KMS-11 (cell line): Measurements from ENCODE around the gene SPATA6L.

Source experiments
- H2AFZ ChIP-seq: fragments of 200-600 bp; sonication (generic); 2 replicates; pipeline ENCODE4 v1.6.1; 2016; ENCODE audit warnings: antibody characterized with exemption, mixed run types, low read depth
- H3K27ac ChIP-seq: fragments of 200-600 bp; sonication (generic); 2 replicates; pipeline ENCODE4 v1.6.1; 2016; ENCODE audit warnings: mild to moderate bottlenecking, mixed run types
- H3K27me3 ChIP-seq: fragments of 200-600 bp; sonication (generic); 2 replicates; pipeline ENCODE4 v1.6.1; 2017; ENCODE audit warnings: mild to moderate bottlenecking, low read depth, mixed run types, moderate library complexity; ENCODE audit not compliant: insufficient read depth
- H3K36me3 ChIP-seq: fragments of 200-600 bp; sonication (generic); 2 replicates; pipeline ENCODE4 v1.6.1; 2017; ENCODE audit warnings: mild to moderate bottlenecking, mixed run types; ENCODE audit not compliant: insufficient read depth
- H3K4me1 ChIP-seq: fragments of 200-600 bp; sonication (generic); 2 replicates; pipeline ENCODE4 v1.6.1; 2016; ENCODE audit warnings: mild to moderate bottlenecking, low read depth, mixed run types; ENCODE audit not compliant: poor library complexity, severe bottlenecking
- H3K4me2 ChIP-seq: fragments of 200-600 bp; sonication (generic); 2 replicates; pipeline ENCODE4 v1.7.0; 2016; ENCODE audit warnings: mild to moderate bottlenecking, mixed run types
- H3K4me3 ChIP-seq: fragments of 200-600 bp; sonication (generic); IDR thresholded peaks from 2 replicates; pipeline ENCODE4 v1.6.1; 2017; ENCODE audit warnings: low read depth, low read length, mixed read lengths; ENCODE audit not compliant: insufficient read depth
- H3K79me2 ChIP-seq: fragments of 200-600 bp; sonication (generic); 2 replicates; pipeline ENCODE4 v1.6.1; 2016; ENCODE audit warnings: low read depth, mixed run types; ENCODE audit not compliant: insufficient read depth
- H3K9ac ChIP-seq: fragments of 200-600 bp; sonication (generic); 2 replicates; pipeline ENCODE4 v1.6.1; 2016; ENCODE audit warnings: mild to moderate bottlenecking, mixed run types
- H4K20me1 ChIP-seq: fragments of 200-600 bp; sonication (generic); 2 replicates; pipeline ENCODE4 v1.6.1; 2016; ENCODE audit warnings: mild to moderate bottlenecking, mixed run types; ENCODE audit not compliant: insufficient read depth
- TF ChIP-seq, protein P1 (sequence below): fragments of 200-600 bp; sonication (generic); conservative IDR thresholded peaks from 2 replicates; pipeline ENCODE4 v1.6.1; 2017; ENCODE audit warnings: low read depth, mild to moderate bottlenecking, antibody characterized with exemption, low read length, moderate library complexity, mixed read lengths

SPATA6L gene

DNA sequence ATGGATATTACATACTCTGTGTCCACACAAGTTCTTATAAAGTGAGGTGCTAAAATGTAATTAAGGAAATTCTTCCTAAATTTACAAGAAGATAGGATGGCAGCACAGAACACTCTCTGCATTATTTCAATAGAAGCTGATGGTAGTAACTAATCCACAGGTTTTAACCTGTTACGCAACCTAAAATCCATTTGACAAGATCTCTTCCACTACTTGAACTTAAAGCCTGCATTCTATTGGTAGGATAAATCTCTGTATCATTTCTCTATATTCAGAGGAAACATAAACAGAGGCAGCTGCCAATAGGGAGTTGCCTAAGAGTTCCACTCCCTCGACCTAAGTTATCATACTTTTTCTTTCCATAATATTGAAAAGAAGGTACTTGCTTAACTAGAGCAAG, 34.7 kb upstream of the SPATA6L start:
- Histone ChIP-seq H3K9ac (no peak overlapping the region), H3K36me3 (no peaks in the 10 kb centered on the region)
- TF ChIP-seq, protein P1, sequence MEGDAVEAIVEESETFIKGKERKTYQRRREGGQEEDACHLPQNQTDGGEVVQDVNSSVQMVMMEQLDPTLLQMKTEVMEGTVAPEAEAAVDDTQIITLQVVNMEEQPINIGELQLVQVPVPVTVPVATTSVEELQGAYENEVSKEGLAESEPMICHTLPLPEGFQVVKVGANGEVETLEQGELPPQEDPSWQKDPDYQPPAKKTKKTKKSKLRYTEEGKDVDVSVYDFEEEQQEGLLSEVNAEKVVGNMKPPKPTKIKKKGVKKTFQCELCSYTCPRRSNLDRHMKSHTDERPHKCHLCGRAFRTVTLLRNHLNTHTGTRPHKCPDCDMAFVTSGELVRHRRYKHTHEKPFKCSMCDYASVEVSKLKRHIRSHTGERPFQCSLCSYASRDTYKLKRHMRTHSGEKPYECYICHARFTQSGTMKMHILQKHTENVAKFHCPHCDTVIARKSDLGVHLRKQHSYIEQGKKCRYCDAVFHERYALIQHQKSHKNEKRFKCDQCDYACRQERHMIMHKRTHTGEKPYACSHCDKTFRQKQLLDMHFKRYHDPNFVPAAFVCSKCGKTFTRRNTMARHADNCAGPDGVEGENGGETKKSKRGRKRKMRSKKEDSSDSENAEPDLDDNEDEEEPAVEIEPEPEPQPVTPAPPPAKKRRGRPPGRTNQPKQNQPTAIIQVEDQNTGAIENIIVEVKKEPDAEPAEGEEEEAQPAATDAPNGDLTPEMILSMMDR, result no peak

DNA sequence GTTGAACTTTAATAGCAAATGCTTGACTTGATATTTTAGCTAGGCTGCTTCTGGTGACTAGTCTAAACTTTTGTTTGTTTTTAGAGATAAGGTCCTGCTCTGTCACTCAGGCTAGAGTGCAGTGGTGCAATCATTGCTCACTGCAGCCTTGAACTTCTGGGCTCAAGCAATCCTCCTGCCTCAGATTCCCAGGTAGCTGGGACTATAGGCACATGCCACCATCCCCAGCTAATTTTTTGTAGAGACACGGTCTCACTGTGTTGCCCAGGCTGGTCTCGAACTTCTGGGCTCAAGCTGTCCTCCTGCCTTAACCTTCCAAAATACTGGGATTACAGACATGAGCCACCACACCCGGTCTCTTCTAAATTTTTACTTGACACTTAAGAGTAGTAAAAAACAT, 33.8 kb upstream of the SPATA6L start:
- TF ChIP-seq, protein P1, result no peak

More for the DNA sequence above, 34.7 kb upstream of the SPATA6L start:
- Histone ChIP-seq H3K4me1 (no peaks in the 10 kb centered on the region), H2AFZ (no peak overlapping the region), H3K79me2 (no peaks in the 10 kb centered on the region), H3K4me2 (no peak overlapping the region), H3K4me3 (no peak overlapping the region), H4K20me1 (no peaks in the 10 kb centered on the region), H3K27ac (no peak overlapping the region), H3K27me3 (no peaks in the 10 kb centered on the region)

DNA sequence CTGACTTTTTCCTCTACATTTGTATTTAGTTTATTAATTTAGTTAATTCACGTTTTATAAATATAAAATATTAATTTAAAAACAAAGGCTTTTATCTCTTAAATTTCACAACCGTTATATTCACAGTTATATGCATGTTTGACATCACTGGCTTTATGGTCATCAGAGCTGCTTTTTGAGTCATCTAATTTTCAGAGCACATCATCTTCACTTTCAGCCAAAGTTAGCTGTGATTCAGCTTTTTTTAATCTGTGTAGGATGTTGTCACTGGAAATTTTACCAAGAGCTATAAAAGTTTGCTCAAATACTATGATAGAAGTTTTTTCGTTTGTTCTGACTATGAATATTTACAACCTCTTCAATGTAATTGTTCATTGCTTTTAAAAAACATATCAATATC, 25.5 kb upstream of the SPATA6L start:
- H3K27me3 ChIP-seq, result no peaks in the 10 kb centered on the region
- H3K36me3 ChIP-seq, result 0 out of 2 replicates have a peak, but pooled peaks cover 4% of the 10 kb centered on the region
- H3K4me2 ChIP-seq, result no peak overlapping the region
- H3K4me1 ChIP-seq, result peaks cover 36% of the 10 kb centered on the region
- H4K20me1 ChIP-seq, result no peaks in the 10 kb centered on the region
- TF ChIP-seq, protein P1, result no peak
- peaks cover 26% of the 10 kb centered on the region; the same call in 1 of the 2 replicates for H3K79me2 ChIP-seq
- H3K27ac ChIP-seq, result no peak overlapping the region
- H3K9ac ChIP-seq, result no peak overlapping the region
- no peak overlapping the region for H3K4me3 ChIP-seq
- H2AFZ ChIP-seq, result no peak overlapping the region

More for the DNA sequence above, 33.8 kb upstream of the SPATA6L start:
- Histone ChIP-seq H3K79me2 (0 out of 2 replicates have a peak, but pooled peaks cover under 1% of the 10 kb centered on the region), H3K36me3 (no peaks in the 10 kb centered on the region), H3K27me3 (no peaks in the 10 kb centered on the region), H4K20me1 (no peaks in the 10 kb centered on the region), H3K27ac (no peak overlapping the region), H3K4me1 (no peaks in the 10 kb centered on the region), H3K4me3 (no peak overlapping the region), H3K9ac (no peak overlapping the region), H3K4me2 (no peak overlapping the region), H2AFZ (no peak overlapping the region)

DNA sequence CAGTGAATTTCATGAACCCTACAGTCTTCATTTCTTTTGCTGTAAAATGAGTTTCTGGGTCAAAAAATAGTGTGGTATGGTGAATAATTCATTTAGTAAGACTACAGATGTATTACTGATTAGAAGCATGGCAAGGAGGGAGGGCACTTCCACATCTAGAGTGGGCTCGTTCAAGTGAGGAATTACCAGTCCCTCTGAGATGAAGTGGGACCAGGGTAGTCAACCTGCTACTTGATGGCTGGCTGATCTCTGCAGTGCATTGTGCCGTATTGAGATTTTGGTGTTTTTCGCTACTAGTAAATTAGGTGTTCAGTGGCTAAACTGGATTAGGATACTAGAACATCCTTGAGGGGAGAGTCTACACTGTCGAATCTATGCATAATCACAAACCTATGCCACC, 23.9 kb upstream of the SPATA6L start:
- H3K36me3 ChIP-seq, result 0 out of 2 replicates have a peak, but pooled peaks cover 4% of the 10 kb centered on the region
- TF ChIP-seq, protein P1, result no peak
- H3K4me1 ChIP-seq, result peaks cover 36% of the 10 kb centered on the region
- no peaks in the 10 kb centered on the region for H3K27me3 ChIP-seq
- peaks cover 28% of the 10 kb centered on the region; the same call in 1 of the 2 replicates for H3K79me2 ChIP-seq
- no peak overlapping the region for H3K9ac ChIP-seq
- peak overlapping the region; percentile 53 for H3K27ac ChIP-seq
- no peak overlapping the region for H2AFZ ChIP-seq
- peak overlapping the region; percentile 46; the same call in 1 of the 2 replicates for H3K4me2 ChIP-seq
- H3K4me3 ChIP-seq, result no peak overlapping the region
- no peaks in the 10 kb centered on the region for H4K20me1 ChIP-seq
